Kidney epithelial cell (primary cell): Measurements from ENCODE around the gene FGR. TPM values are rescaled to one million over a fixed set of nuclear protein-coding genes. Genes with fewer than 3 reads are reported as not detected.
A peak's percentile ranks its signal among the peaks of the same experiment; 100 is the strongest.

Experiments
- DNase-seq: peaks from one replicate; pipeline ENCODE4 v3.0.0-alpha.2; 2010; ENCODE audit warnings: low read depth
- H3K27me3 ChIP-seq: 2 replicates; pipeline ENCODE4 v1.6.0; 2011; ENCODE audit warnings: low read length; ENCODE audit not compliant: control insufficient read depth, insufficient read depth
- H3K36me3 ChIP-seq: 2 replicates; pipeline ENCODE4 v1.5.1; 2011; ENCODE audit warnings: low read length; ENCODE audit not compliant: control insufficient read depth, insufficient read depth
- H3K4me3 ChIP-seq: 2 replicates; pipeline ENCODE4 v1.5.1; 2011; ENCODE audit warnings: low read depth, mild to moderate bottlenecking, control low read depth, low read length
- CTCF ChIP-seq: IDR thresholded peaks from 2 replicates; pipeline ENCODE4 v1.5.1; 2011; ENCODE audit warnings: mild to moderate bottlenecking, moderate library complexity, low read length, control low read depth, inconsistent platforms; ENCODE audit not compliant: insufficient read depth, poor library complexity, severe bottlenecking
- total RNA-seq: library from RNA; depleted of rRNA; stranded (reverse); fragments of >200 nt; gene quantifications from 2 replicates; pipeline ENCODE4 v1.2.3, GENCODE V29; 2015

Gene FGR
- total RNA-seq, 1 donor from 2014 or later: not detected

DNA sequence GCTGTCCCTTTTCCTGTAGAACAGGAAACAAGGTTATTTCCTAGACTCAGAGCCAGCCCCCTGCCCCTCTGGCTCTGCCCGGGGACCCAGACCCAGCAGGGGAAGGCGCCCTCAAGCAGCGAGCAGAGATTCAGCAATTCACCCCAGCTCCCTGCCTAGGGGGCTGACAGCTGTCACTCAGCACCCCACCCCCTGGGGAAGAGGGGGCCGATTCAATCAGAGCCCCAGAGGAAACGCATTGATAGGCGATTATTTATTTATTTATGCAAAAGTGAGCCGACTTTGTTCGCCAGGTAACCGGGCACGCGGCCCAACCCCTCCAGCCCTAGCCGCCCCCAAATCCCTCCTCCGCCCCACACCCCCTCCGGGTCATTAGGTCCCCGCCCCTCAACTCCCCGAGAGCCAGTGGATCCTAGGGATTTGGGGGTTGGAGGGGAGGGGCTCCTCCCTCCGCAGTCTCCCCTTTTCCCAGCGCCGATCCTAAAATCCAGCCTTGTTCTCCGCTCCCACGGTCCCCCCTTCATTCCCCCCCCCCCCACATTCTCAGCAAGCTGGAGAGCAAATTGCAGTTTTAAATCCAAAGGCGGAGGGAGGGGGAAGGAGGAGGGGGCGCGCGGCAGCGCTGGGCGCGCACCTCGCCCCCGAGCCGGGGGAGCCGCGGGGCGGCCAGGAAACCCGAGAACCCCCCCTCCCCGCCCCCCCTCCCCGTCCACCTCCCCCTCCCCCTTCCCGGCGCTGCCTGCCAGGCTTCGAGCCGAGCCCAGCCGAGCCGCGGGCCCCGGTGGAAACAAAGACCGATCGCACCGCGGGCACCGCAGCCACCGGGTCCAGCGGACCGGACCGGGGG, 32.3 kb downstream of the FGR start:
- TF ChIP-seq CTCF: no peak
- DNase-seq: no peak
- Histone ChIP-seq H3K36me3 (no peaks in the 10 kb centered on the region), H3K4me3 (peak overlapping the region; percentile 88), H3K27me3 (no peaks in the 10 kb centered on the region)

DNA sequence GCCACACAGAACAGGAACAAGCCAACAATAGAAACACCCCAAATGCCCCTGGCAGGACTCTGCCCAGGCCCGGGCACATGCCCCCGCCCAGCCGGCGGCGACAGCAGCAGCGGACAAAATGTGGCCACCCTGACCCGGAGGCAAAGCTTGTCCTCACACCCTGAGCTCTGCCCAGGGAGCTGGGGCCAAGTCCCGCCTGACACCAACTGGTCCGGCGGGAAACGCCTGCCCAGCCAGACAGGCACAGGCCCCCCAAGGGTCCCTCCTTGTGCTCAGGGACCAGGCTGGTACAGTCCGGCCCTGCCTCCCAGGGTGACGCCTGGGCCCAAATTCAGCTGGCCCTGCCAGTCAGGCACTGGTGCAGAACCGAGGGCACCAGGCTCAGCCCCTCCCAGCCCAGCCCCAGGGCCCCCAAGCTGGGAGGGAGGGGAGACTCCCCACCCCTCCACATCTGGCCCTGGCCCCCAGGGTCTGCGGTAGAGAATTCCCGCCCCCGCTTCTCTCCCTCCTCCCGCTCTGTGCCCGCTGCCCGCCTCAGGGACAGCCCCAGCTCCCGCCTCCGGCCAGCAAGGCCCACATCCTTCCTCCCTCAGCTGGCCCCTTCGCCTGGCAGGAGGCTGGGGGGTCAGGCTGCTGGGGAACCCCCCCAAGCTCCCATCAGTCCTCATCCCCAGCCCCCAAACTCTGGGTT, 33.1 kb downstream of the FGR start:
- Histone ChIP-seq H3K4me3 (peak overlapping the region; percentile 88), H3K27me3 (no peaks in the 10 kb centered on the region), H3K36me3 (no peaks in the 10 kb centered on the region)
- no peak for DNase-seq
- TF ChIP-seq CTCF: no peak

- peak overlapping the region; percentile 88 for H3K4me3 ChIP-seq
Measured at GRCh38 chr1:27601321-27601770, 33.6 kb downstream of the FGR start.

GRCh38 chr1:27600498-27601175, 34.3 kb downstream of the FGR start:
- DNase-seq: no peak

More at GRCh38 chr1:27601321-27601770, 33.6 kb downstream of the FGR start:
- DNase-seq: no peak
- Histone ChIP-seq H3K36me3 (no peaks in the 10 kb centered on the region), H3K27me3 (no peaks in the 10 kb centered on the region)
- TF ChIP-seq CTCF: no peak

More at GRCh38 chr1:27600498-27601175, 34.3 kb downstream of the FGR start:
- Histone ChIP-seq H3K4me3 (no peak overlapping the region), H3K27me3 (no peaks in the 10 kb centered on the region), H3K36me3 (no peaks in the 10 kb centered on the region)
- no peak for TF ChIP-seq CTCF
